ENCODE results near the gene PRDM2.

DNA sequence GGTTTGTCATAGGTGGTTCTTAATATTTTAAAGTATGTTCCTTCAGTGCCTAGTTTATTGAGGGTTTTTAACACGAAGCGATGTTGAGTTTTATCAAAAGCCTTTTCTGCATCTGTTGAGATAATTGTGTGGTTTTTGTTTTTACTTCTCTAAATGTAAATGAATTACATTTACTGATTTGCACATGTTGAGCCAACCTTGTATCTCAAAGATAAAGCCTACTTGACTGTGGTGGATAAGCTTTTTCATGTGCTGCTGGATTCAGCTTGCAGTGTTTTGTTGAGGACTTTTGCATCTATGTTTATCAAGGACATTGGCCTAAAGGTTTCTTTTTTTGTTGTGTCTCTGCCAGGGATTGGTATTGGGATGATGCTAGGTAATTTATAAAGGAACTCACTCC, 142.5 kb downstream of the PRDM2 start:
- TF ChIP-seq TARDBP (IDR thresholded peaks at IDR 0.05) (no peak), ARNT (IDR thresholded peaks at IDR 0.05) (no peak), ZNF384 (IDR thresholded peaks at IDR 0.05) (no peak), FOXA1 (IDR thresholded peaks at IDR 0.05) (no peak), NFRKB (IDR thresholded peaks at IDR 0.05) (no peak), FOXM1 (IDR thresholded peaks at IDR 0.05; ENCODE audit: borderline replicate concordance) (no peak), SP1 (IDR thresholded peaks at IDR 0.05) (no peak), BHLHE40 (IDR thresholded peaks at IDR 0.05; ENCODE audit: borderline replicate concordance) (no peak)
- TF ChIP-seq, protein P1, sequence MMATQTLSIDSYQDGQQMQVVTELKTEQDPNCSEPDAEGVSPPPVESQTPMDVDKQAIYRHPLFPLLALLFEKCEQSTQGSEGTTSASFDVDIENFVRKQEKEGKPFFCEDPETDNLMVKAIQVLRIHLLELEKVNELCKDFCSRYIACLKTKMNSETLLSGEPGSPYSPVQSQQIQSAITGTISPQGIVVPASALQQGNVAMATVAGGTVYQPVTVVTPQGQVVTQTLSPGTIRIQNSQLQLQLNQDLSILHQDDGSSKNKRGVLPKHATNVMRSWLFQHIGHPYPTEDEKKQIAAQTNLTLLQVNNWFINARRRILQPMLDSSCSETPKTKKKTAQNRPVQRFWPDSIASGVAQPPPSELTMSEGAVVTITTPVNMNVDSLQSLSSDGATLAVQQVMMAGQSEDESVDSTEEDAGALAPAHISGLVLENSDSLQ (IDR thresholded peaks at IDR 0.05): no peak
